Left renal pelvis (tissue), 4 donors: ENCODE measurements around the gene APH1A. TPM values are rescaled to one million over a fixed set of nuclear protein-coding genes. Genes with fewer than 3 reads are reported as not detected.
"Not testable (repeated sequence)": the region's sequence is repeated elsewhere in the genome, so short reads cannot be mapped to it uniquely, and the experiment has no call there.

Source experiments
- DNase-seq, 4 donors: peaks; one replicate each; pipeline ENCODE4 v3.0.0-alpha.2; 2013; ENCODE audit warnings: low read depth in 4 of 4, low spot score in 3 of 4
- polyA plus RNA-seq, 4 donors: library from polyadenylated mRNA; unstranded; fragments of 120-200 nt; gene quantifications; one replicate each; pipeline ENCODE4 v1.2.1, GENCODE V29; 2013; ENCODE audit not compliant: insufficient read length in 4 of 4

The APH1A gene
- polyA plus RNA-seq, 4 donors = 165 to 195 (median 178) TPM

DNA sequence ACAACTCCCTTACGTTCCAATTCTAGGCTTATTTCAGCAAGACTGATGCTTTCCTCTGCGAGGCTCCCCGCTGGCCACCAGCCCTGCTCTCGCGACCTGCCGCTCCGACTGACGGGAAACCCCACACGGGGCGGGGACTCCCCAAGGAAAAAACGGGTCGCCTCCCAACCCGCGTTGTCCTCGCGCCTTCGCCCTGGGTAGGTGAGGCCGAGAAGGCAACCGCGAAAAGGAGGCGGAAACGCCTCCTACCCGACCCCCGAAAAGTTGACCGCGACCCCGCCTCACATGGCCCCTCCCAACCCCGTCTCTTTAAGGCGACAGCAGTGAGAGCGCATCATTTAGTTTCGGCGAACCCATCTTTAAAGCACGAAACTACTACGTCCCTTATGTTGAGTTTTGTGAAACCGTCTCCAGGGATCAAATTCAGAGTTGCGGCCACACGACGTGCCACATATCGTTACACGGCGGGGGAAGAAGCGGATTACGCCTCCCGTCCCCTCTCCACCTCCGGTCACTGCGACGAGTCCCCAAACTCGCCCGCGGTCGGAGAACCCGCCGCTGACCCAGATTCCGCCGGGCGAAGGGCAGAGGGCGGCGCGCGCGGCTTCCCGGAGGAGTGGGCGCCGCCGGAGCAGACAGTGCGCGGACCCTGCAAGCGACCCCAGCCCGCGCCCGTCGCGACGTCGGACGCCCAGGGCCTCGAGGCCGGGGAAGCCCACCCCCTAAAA lies 34.1 kb downstream of the APH1A start:
- peak in 1 of 4 donors; percentile 71 for DNase-seq

DNA sequence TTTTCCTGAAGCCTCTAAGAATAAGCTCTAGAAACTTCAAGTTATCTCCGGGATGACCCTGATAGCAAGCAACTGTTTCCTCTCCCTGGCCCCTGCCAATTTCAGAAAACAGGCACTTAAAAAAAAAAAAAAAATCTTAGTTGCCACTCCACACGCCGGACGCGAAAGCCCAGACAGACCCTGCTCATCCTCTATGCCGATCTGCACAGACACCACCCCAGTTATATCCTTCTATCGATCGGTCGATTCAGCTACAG lies 34.6 kb downstream of the APH1A start:
- no peak for DNase-seq

- peak in 1 of 4 donors; percentile 46 for DNase-seq
These were observed 35.2 kb downstream of the APH1A start for GRCh38 chr1:150233359-150234308.

- DNase-seq = not testable (repeated sequence)
These were observed 35.9 kb downstream of the APH1A start for GRCh38 chr1:150232921-150233320.

DNA sequence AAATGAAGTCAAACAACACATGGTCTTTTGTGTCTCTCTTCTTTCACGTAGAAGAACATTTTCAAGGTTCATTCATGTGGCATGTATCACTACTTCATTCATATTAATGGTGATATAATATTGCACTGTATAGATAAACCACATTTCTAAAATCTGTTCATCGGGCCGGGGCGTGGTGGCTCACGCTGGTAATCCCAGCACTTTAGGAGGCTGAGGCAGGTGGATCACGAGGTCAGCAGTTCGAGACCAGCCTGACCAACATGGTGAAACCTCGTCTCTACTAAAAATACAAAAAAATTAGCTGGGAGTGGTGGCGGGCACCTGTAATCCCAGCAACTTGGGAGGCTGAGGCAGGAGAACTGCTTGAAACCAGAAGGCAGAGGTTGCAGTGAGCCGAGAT lies 40.6 kb downstream of the APH1A start:
- not testable (repeated sequence) for DNase-seq

DNA sequence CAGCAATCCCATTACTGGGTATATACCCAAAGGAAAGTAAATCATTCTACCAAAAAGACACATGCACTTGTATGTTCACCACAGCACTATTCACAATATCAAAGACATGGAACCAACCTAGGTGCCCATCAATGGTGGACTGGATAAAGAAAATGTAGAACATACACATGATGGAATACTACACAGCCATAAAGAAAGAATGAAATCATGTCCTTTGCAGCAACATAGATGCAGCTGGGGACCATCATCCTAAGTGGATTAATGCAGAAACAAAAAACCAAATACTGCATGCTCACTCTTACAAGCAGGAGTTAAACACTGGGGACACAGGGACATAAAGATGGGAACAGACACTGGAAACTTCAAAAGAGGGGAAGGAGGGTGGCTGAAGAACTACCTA lies 41.6 kb downstream of the APH1A start:
- DNase-seq = no peak

- no peak for DNase-seq
These were observed 42.3 kb downstream of the APH1A start for GRCh38 chr1:150226486-150226885.

GRCh38 chr1:150225546-150225945 lies 43.3 kb downstream of the APH1A start:
- no peak for DNase-seq

GRCh38 chr1:150224983-150225382 lies 43.8 kb downstream of the APH1A start:
- no peak for DNase-seq

DNA sequence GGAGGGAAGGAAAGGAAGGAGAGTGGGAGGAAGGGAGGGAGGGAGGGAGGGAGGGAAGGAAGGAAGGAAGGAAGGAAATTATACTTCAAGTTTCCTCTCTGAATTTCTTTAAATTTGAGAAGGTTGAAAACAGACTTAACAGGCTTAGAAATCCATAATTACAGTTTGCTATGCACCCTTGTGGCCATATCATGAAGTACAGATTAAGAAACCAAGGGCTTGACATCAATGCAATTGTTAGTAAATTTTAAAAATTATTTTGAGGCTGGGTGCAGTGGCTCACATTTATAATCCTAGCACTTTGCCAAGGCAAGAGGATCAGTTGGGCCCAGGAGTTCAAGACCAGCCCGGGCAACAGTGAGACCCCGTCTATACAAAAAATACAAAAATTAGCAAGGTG lies 47.3 kb downstream of the APH1A start:
- DNase-seq = no peak

- not testable (repeated sequence) for DNase-seq
These were observed 53.0 kb downstream of the APH1A start for GRCh38 chr1:150215855-150216254.

Other genes starting within 250 kb of the APH1A start
- 10 to 100 TPM; 64.1 to 83.9 (median 67.2) TPM for gene VPS45, start 201.2 kb downstream of the APH1A start, polyA plus RNA-seq
- 10 to 100 TPM; 42.5 to 67.2 (median 57.4) TPM for gene PLEKHO1, start 119.1 kb downstream of the APH1A start, polyA plus RNA-seq
- gene ANP32E, start 32.9 kb downstream of the APH1A start, polyA plus RNA-seq = 100 to 1,000 TPM in 3 of 4 donors, 10 to 100 TPM in 1; 68.0 to 142 (median 115) TPM
- gene CA14, start 11.2 kb downstream of the APH1A start, polyA plus RNA-seq = 1 to 10 TPM; 3.3 to 8.5 (median 5.8) TPM
- 10 to 100 TPM; 40.9 to 74.0 (median 51.7) TPM for gene C1orf54, start 3.8 kb upstream of the APH1A start, polyA plus RNA-seq
- 1 to 10 TPM; 7.0 to 9.8 (median 7.8) TPM for gene CIART, start 13.5 kb upstream of the APH1A start, polyA plus RNA-seq
- gene MRPS21, start 24.8 kb upstream of the APH1A start, polyA plus RNA-seq = 10 to 100 TPM; 50.9 to 80.5 (median 67.9) TPM
- 100 to 1,000 TPM in 1 of 4 donors, 10 to 100 TPM in 3; 60.2 to 112 (median 72.7) TPM for gene PRPF3, start 52.5 kb upstream of the APH1A start, polyA plus RNA-seq
- 10 to 100 TPM; 38.9 to 56.3 (median 52.0) TPM for gene RPRD2, start 95.1 kb upstream of the APH1A start, polyA plus RNA-seq
- 10 to 100 TPM; 15.0 to 36.0 (median 22.8) TPM for gene TARS2, start 218.4 kb upstream of the APH1A start, polyA plus RNA-seq
- 10 to 100 TPM in 3 of 4 donors, 1 to 10 TPM in 1; 6.3 to 16.0 (median 12.6) TPM for gene ECM1, start 239.1 kb upstream of the APH1A start, polyA plus RNA-seq
- gene FALEC, start 246.7 kb upstream of the APH1A start, polyA plus RNA-seq = 1 to 10 TPM in 1 of 4 donors, under 1 TPM in 3; 0.43 to 1.1 (median 0.49) TPM